ENCODE data around the gene CHD2. TPM values are rescaled to one million over a fixed set of nuclear protein-coding genes. Genes with fewer than 3 reads are reported as not detected.
A peak's percentile ranks its signal among the peaks of the same experiment; 100 is the strongest.

Gene CHD2
- total RNA-seq, 1 donor from 2014 or later = 67.5 TPM

GRCh38 chr15:93071469-93071936 is 171.4 kb downstream of the CHD2 start:
- peak; percentile 23 for ATAC-seq

- no peak for ATAC-seq
These were observed 171.9 kb downstream of the CHD2 start for GRCh38 chr15:93072011-93072410.

GRCh38 chr15:93072411-93073394 is 172.6 kb downstream of the CHD2 start:
- ATAC-seq = peak; percentile 82

- ATAC-seq = peak; percentile 39
These were observed 173.4 kb downstream of the CHD2 start for GRCh38 chr15:93073465-93073952.

- no peak for ATAC-seq
These were observed 174.5 kb downstream of the CHD2 start for GRCh38 chr15:93074599-93074998.

- ATAC-seq = no peak
These were observed 176.1 kb downstream of the CHD2 start for GRCh38 chr15:93076217-93076616.

- no peak for ATAC-seq
These were observed 176.8 kb downstream of the CHD2 start for GRCh38 chr15:93076875-93077274.

Other genes starting within 250 kb of the CHD2 start
- gene FAM174B, start 244.5 kb upstream of the CHD2 start, total RNA-seq = 4.3 TPM
- 40.5 TPM for gene RGMA, start 188.9 kb downstream of the CHD2 start, total RNA-seq

Measured in esophagus mucosa (tissue), 1 donor.